G401 (cell line): ENCODE measurements around the gene COTL1. TPM values are rescaled to one million over a fixed set of nuclear protein-coding genes. Genes with fewer than 3 reads are reported as not detected.

Source experiments
- DNase-seq: peaks from one replicate; pipeline ENCODE4 v3.0.0-alpha.2; 2015; ENCODE audit warnings: low spot score
- in situ Hi-C: cut with HindIII; loops from 2 replicates; pipeline ENCODE4 v1.10.0; 2016; ENCODE audit warnings: low sequenced_read_pairs, mixed read lengths
- total RNA-seq: library from RNA; depleted of rRNA; stranded (reverse); fragments of >200 nt; shearing (Covaris generic); gene quantifications from 2 replicates; pipeline ENCODE4 v1.2.3, GENCODE V29; 2014

Gene COTL1
- total RNA-seq, 1 experiment from 2014 or later: 79.9 TPM

GRCh38 chr16:84617041-84617790 is 662 bp downstream of the COTL1 start:
- in situ Hi-C loops: no loop called here
- no peak for DNase-seq

- in situ Hi-C loops: no loop called here
- no peak for DNase-seq
Observed at GRCh38 chr16:84616515-84616914, 1.4 kb downstream of the COTL1 start.

- in situ Hi-C loops: no loop called here
- DNase-seq: no peak
Observed at GRCh38 chr16:84614968-84615813, 2.7 kb downstream of the COTL1 start.

- in situ Hi-C loops: no loop called here
- no peak for DNase-seq
Observed at GRCh38 chr16:84614623-84614967, 3.3 kb downstream of the COTL1 start.

DNA sequence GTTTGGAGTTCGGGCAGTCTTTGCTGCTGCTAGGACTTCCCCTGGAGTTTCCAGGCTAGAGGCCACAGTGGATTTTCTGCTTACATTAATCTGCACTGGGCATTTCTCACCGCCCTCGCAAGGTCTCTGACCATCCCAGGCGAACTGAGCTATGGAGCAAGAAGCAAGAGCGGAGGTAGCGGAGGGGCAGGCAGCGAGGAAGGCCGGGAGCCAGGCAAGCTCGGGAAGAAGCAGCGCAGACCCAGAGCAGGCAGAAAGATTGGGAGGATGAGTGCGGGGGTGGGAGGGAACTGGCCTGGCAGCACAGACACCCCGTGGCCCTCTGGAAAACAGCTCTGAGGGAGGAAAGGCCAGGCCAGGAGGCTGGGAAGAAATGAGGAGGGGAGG is 3.8 kb downstream of the COTL1 start:
- in situ Hi-C loops: no loop called here

DNA sequence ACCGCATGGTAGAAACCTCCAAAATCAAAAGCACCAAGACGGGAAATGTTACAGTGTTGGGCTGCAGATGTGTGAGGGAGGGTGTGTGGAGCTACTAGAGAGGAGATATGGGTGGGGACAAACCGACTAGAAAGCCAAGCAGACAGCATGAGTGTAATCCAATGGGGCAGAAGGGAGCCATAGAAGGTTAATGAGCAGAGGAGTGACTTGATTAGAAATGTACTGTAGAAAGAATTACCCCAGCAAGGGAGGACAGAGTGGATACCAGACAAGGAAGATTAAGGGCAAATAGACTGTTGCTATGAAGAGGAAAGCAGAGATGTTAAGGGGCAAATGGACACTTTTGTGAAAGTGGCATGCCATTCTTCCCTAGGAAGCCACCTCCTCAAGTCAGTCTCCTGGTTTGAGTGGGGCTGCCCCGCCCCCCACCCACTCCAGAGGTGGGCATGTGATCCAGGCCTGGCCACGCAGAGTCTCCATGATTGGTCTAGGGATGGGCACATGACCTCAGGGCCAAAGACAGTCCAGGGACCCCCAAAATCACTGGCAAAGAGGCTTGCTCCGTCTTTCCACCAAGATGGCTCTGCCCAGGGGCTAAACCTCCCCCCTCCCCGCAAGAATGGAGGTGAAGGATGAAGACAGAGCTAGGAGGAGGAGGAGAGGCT is 4.3 kb downstream of the COTL1 start:
- in situ Hi-C loops: no loop called here
- no peak for DNase-seq

More for the DNA sequence above, 3.8 kb downstream of the COTL1 start:
- no peak for DNase-seq

- in situ Hi-C loops: no loop called here
Observed at GRCh38 chr16:84612686-84613085, 5.2 kb downstream of the COTL1 start.

DNA sequence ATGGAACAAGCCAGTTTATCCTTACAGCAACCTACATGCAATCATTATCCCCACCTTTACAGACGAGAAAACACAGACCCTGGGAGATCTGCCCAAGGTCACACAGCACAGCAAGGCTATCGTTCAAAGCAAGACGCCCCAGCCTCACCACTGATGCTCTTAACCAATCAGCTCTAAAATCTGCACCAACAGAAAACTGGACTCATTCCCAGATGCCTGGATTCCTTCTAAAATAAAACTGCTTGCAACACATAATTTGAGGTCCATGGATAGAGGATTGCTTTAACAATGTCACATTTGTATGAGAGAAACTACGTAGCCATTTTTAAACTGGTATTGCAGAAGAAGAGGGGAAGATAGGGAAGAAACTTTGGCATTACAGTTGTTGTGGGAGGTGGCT is 6.8 kb downstream of the COTL1 start:
- in situ Hi-C loops: no loop called here

More at GRCh38 chr16:84612686-84613085, 5.2 kb downstream of the COTL1 start:
- no peak for DNase-seq

DNA sequence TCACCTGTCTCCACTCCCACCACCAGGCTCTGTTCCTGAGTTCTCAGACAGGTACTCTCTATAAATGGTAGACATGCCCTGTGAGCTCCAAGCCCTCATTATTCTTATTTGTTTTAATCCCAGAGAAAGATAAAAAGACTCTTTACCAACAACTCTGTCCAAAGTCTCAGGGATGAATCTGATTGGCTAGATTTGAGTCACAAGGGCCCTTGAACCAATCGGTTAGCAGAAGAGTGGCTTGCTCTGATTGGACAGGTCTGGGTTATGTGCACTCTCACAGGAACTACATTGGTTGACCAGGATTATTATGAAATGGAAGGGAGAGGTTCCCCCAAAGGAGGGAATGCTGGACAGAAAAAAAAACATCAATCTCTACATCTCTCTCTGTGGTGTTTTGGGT is 7.5 kb downstream of the COTL1 start:
- no peak for DNase-seq
- in situ Hi-C loops: no loop called here

More for the DNA sequence above, 6.8 kb downstream of the COTL1 start:
- no peak for DNase-seq

GRCh38 chr16:84609563-84610177 is 8.2 kb downstream of the COTL1 start:
- DNase-seq: no peak
- in situ Hi-C loops: no loop called here

- in situ Hi-C loops: no loop called here
- no peak for DNase-seq
Observed at GRCh38 chr16:84608282-84608681, 9.6 kb downstream of the COTL1 start.

DNA sequence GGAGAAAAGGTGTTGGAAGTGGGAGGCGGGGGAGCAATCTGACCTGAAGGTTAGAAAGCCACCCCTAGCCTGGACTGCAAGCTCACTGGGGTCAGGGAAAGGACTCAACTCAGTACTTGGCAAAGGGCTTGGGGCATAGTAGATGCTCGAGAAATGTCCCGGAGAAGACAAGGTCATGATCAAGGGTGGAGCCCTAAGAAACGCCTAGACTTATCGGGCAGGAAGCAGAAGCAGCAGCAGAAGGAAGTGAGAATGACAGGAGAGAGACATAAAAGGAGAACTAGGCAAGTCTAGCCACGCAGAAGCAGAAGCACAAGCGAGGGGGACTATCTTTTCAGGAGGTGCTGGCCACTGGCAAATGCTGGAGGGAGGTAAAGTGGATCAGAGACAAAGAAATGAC is 10.2 kb downstream of the COTL1 start:
- no peak for DNase-seq
- in situ Hi-C loops: no loop called here

- in situ Hi-C loops: no loop called here
- no peak for DNase-seq
Observed at GRCh38 chr16:84607061-84607460, 10.8 kb downstream of the COTL1 start.

DNA sequence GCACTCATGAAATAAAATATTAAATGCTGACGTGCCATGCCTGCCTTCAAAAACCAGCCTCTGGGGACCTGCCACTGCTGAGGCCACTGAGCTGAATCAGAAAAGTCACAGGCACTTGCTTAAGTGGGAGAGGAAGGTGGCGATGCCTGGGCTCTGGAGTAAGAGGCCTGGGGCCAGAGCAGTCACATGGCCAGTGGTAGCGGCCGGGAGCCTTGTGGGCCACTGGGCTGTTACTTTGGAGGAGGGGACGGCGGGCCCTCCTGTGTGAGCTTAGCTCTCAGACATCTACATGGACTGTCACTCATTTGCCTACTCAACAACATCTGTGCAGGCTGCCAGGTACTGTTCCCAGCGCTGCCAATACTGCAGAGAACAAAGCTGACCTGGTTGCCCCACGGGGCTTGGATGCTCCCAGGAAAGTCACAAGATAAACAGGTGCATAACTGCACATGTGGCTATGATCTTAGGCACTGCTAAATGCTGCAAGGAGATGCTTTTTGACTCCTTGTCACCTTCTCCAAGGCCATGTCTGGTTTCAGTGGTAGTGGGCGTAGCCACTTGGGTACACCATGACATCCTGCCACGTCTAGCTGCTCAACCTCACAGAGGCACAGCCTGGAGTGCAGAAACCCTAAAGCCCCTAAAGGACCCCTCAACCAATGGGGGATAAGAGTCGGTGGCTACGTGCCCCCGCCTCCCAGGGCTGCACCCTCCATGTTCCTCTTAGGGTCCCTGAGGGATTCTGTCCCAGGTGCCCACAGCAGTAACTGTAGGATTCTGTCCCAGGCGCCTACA is 11.6 kb downstream of the COTL1 start:
- no peak for DNase-seq
- in situ Hi-C loops: no loop called here

- in situ Hi-C loops: no loop called here
- DNase-seq: no peak
Observed at GRCh38 chr16:84605339-84605848, 12.5 kb downstream of the COTL1 start.

DNA sequence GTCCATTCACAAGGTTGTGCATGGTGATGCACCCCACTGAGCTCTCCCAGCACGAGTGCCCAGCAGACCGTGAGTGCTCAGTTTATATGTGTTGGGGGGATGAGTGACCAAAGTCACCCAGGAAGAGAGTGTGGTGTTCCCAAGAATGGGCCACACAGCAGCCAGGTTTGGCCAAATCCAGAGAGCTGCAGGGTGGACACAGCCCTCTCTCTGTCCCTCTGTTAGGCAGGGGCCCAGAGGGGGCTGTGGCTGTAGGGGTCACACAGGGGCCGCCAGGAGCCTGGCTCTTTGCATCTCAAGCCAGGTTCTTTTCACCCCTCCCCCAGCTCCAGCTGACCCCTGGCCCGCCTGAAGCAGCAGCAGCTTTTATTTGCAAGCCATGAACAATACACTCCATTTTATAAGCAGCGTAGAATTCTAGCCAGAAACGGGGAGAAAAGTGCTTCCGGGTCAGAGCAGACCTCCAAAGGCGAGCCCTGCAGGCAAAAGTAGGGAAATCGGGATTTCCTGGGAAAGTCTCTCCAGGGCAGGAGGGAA is 13.3 kb downstream of the COTL1 start:
- in situ Hi-C loops: no loop called here
- DNase-seq: no peak

DNA sequence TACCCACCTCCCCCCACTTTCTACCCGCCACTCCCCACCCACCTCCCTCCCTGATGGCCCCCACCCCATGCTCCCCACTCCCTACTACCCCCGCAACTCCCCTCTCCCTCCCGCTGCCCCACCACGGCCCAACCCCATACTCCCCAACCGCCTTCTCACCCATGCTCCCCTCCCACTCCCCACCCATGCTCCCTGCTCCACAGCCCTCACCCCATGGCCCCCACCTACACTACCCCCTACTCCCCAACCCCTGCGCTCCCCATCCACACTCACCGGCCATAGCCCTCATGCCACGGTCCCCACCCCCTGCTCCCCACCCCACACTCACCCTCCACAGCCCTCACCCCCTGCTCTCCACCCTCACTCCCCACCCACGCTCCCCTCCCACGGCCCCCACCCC is 13.9 kb downstream of the COTL1 start:
- no peak for DNase-seq
- in situ Hi-C loops: no loop called here

- no peak for DNase-seq
- in situ Hi-C loops: no loop called here
Observed at GRCh38 chr16:84603140-84603816, 14.6 kb downstream of the COTL1 start.
